HG02571 (cell line): ENCODE results near the gene MAML3.

Experiments used
- ATAC-seq: cut with Tn5 transposase; IDR thresholded peaks from one replicate; pipeline ENCODE4 v1.9.1; 2021; ENCODE audit warnings: mild to moderate bottlenecking, moderate library complexity; ENCODE audit not compliant: unreplicated experiment

The MAML3 gene

DNA sequence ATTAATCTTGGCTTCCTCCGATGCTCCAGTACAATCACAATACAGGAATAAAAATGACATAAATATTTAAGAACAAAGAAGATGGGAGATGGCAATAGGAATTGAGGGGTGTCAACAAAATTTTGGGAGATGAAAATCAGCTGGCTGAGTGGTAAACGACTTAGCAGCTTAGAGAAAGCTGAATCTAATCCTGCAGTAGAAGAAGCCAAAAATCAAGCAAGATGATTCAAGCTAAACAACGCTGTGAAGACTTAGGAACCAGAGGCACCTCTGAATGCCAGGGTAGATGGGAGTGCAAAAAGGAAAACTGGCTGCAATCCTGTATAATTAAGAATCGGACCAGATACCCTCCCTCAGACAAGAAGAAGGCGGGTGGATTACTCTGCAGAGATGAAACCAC lies 273.1 kb downstream of the MAML3 start:
- ATAC-seq, result no peak

GRCh38 chr4:139878050-139878449 lies 275.9 kb downstream of the MAML3 start:
- no peak for ATAC-seq

GRCh38 chr4:139876337-139876941 lies 277.5 kb downstream of the MAML3 start:
- ATAC-seq, result no peak

DNA sequence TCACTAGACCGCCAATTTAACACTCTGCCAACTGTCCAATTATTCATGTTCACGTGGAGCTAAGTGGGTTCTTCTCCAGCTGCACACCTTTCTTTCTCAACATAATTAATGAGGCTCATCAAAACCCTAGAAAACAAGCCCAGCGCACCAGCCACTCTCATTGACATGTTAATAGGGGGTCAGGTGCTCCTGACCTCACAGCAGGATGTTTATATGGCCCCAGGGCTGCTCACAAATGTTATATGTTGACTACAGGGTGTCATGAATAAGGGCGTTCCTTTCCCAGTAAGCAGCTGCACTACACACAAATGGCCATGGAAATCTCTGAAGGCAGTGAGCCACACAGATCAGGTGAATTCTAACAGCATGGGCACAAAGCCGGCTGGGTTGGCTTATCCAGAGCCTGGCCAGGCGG lies 278.6 kb downstream of the MAML3 start:
- no peak for ATAC-seq

GRCh38 chr4:139873111-139873860 lies 280.7 kb downstream of the MAML3 start:
- no peak for ATAC-seq

DNA sequence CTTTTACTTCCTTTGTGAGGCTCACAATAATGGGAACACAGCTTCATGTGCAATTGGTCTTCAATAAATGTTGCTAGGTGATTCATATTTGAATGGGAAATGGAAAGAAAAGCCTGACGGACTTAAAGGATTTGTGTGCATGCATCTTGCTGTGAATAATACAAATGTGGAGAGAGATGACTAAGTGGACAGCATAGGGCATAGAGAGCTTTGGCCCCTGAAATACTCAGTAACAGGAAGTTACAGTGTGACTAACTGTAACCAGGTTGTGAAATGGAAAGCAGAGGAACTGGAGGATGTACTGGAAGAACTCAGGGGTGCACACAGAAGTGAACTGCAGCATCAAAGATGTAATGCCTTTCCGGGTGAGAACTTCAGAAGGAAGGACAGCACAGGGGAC lies 281.7 kb downstream of the MAML3 start:
- no peak for ATAC-seq

GRCh38 chr4:139869810-139870209 lies 284.2 kb downstream of the MAML3 start:
- no peak for ATAC-seq

GRCh38 chr4:139866276-139866962 lies 287.6 kb downstream of the MAML3 start:
- no peak for ATAC-seq

GRCh38 chr4:139865537-139865936 lies 288.4 kb downstream of the MAML3 start:
- no peak for ATAC-seq

DNA sequence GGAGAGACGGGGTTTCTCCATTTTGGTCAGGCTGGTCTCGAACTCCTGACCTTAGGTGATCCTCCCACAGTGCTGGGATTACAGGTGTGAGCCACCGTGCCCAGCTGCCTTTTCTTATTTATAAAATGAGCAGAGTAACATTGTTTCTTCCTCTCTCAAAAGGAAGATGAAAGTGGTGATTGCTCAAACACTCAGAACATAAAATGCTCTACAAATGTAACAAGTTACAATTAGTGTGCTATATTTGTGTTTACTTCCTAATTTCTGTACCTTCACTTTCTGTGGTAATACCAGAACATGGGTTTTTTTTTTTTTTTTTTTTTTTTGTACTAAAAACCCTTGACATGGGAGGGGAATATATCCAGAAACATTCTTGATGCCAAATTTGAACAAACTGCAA lies 290.5 kb downstream of the MAML3 start:
- ATAC-seq, result no peak

GRCh38 chr4:139861471-139861870 lies 292.5 kb downstream of the MAML3 start:
- ATAC-seq, result no peak

GRCh38 chr4:139860435-139861024 lies 293.5 kb downstream of the MAML3 start:
- no peak for ATAC-seq

DNA sequence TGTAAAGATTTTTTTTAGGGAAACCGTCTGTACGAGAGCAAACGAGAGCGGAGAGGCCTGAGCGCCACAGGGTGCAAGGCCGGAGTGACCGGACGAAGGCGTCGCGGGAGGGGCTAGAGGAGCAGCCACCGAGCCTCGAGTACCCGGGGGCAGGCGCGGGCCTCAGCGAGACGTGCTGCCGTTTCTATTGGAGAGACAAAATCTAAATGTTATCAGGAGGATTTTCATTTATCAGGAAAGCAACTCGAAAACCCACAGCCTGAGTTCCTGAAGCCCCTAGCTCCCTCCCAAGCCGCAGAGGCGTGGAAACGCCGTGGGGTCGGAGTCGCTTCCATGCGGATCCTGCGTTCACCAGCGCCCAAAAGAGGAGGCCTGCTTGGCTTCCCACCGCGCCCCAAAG lies 294.1 kb downstream of the MAML3 start:
- no peak for ATAC-seq

DNA sequence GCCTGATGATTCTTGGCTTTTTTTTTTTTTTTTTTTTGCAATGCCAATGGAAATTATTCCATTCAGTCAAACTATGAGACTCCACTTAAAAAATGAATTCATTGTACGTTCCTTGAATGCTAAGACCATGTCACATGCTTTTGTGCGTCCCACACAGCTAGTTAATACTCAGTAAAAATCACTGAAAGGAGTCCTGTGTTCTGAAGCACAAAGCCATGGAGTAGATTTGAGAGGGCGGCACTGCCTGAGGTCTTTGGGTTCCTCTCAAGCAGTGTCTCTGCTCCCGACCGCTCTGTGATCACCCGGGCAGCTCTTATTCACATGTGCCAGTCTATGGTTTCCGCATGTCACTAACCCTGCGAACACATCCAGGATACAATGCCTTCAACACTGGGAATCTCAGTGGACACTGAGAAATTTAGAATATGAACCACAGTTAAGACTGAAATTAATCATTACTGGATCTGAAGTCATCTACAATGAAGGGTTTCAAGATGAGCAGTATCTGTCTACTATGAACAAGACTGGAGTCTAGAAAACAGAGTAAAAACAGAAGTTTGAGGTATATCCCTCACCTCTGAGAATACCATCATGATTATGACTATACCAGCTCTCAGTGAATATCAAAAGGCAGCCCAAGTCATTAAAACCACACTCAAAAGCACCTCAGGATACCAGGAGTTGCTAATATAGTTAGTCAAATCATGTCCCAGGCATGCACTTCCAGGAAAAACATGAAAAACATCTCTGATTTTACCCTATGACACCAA lies 295.4 kb downstream of the MAML3 start:
- ATAC-seq, result peak; percentile 94

DNA sequence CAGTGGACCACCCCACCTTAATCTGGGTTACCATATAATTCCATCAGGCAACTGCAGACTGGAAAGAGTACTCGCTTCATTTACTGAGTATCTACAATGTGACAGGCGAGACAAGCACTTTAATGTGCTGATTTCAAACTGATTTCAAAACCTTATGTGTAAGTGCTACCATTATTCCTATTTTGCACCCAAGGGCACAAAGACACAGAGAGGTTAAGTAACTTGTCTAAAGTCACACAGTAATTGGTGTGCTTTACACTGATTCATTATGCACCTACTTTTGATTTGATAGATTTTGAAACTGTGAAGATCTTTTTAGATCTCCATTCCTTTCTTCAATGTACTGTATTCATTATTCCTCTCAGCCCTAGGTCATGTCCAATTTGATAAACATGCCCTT lies 296.0 kb downstream of the MAML3 start:
- no peak for ATAC-seq

DNA sequence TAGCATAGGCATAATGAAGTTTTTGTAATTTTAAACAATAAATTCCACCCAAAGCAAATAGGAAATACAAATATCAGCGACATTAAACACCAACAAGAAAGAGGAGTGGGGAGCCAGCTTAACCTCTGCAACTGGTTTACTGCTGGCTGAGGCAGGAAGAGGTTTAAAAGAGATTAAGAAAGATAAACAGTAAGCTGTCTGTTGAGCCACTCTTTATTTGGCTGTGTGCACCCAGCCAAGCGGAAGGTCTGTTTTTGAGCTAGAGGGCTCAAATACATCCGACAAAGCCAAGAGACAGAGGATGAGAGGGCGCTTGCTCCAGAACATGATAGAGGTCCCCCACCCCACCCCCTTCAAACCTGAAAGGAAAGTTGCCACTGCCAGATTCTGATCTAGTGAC lies 297.0 kb downstream of the MAML3 start:
- no peak for ATAC-seq

GRCh38 chr4:139854668-139855403 lies 299.1 kb downstream of the MAML3 start:
- no peak for ATAC-seq

GRCh38 chr4:139853309-139853708 lies 300.7 kb downstream of the MAML3 start:
- no peak for ATAC-seq

DNA sequence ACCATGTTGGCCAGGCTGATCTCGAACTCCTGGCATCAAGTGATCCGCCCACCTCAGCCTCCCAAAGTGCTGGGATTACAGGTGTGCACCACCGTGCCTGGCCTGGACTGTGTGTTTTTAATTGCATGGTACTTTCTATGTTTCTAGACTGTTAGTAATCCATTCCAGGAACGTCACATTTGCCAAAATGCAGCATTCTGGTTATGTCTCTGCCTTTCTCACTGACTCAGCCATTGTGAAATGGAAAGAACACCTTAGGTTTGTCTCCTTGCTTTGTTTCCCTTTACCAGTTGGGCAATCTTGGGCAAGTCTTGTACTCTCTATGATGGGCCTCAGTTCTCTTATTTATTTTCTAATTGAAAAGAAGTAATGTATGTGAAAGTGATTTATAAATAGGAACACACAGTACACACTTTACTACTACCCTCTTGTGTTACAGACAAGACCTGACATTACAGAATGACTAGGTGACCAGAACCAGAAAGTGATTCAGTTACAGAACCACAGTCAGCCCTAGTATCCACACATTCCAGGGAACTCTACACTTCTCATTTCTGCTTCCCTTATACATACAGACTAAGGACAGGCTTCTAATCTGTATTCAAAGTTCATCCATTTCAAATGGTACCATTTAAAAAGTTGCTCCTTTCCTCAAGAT lies 301.2 kb downstream of the MAML3 start:
- no peak for ATAC-seq

GRCh38 chr4:139851639-139852038 lies 302.3 kb downstream of the MAML3 start:
- no peak for ATAC-seq
